Endodermal cell (in vitro differentiated cells): ENCODE data around the gene CDK5RAP2. TPM values are rescaled to one million over a fixed set of nuclear protein-coding genes. Genes with fewer than 3 reads are reported as not detected.

Experiments used
- DNase-seq: peaks from one replicate; pipeline ENCODE4 v3.0.0-alpha.2; 2017
- H3K27ac ChIP-seq: 2 replicates; pipeline ENCODE4 v1.5.1; 2013; ENCODE audit warnings: mild to moderate bottlenecking, low read depth, low read length, moderate library complexity
- H3K27me3 ChIP-seq: 2 replicates; pipeline ENCODE4 v1.6.1; 2013; ENCODE audit warnings: mild to moderate bottlenecking, low read length, moderate library complexity; ENCODE audit not compliant: insufficient read depth, control insufficient read depth, poor library complexity, severe bottlenecking
- H3K36me3 ChIP-seq: 2 replicates; pipeline ENCODE4 v1.7.0; 2013; ENCODE audit warnings: mild to moderate bottlenecking, low read length, moderate library complexity; ENCODE audit not compliant: control insufficient read depth, insufficient read depth
- H3K4me1 ChIP-seq: one replicate; pipeline ENCODE4 v1.7.0; 2013; ENCODE audit warnings: low read length; ENCODE audit not compliant: control insufficient read depth, insufficient read depth
- H3K4me3 ChIP-seq: 2 replicates; pipeline ENCODE4 v1.5.1; 2013; ENCODE audit warnings: mild to moderate bottlenecking, low read length, moderate library complexity
- H3K9ac ChIP-seq: 2 replicates; pipeline ENCODE4 v1.6.1; 2013; ENCODE audit warnings: mild to moderate bottlenecking, low read length, moderate library complexity; ENCODE audit not compliant: poor library complexity, severe bottlenecking; ENCODE audit errors: extremely low read depth
- H3K9me3 ChIP-seq: 2 replicates; pipeline ENCODE4 v1.6.1; 2013; ENCODE audit warnings: mild to moderate bottlenecking, low read length, moderate library complexity; ENCODE audit not compliant: control insufficient read depth
- H3K27ac Mint-ChIP-seq: 2 replicates; pipeline ENCODE4 v1.8.0; 2020; ENCODE audit warnings: mixed read lengths
- H3K27me3 Mint-ChIP-seq: 2 replicates; pipeline ENCODE4 v1.8.0; 2021; ENCODE audit warnings: mild to moderate bottlenecking, mixed read lengths; ENCODE audit not compliant: insufficient read depth
- H3K36me3 Mint-ChIP-seq: 2 replicates; pipeline ENCODE4 v1.8.0; 2020; ENCODE audit warnings: low read depth, mixed read lengths
- H3K4me1 Mint-ChIP-seq: 2 replicates; pipeline ENCODE4 v1.8.0; 2020; ENCODE audit warnings: mixed read lengths
- H3K4me3 Mint-ChIP-seq: 2 replicates; pipeline ENCODE4 v1.8.0; 2020; ENCODE audit warnings: mild to moderate bottlenecking, moderate library complexity, mixed read lengths
- H3K9me3 Mint-ChIP-seq: 2 replicates; pipeline ENCODE4 v1.8.0; 2020; ENCODE audit warnings: mild to moderate bottlenecking, mixed read lengths
- CTCF ChIP-seq: fragments of 200-600 bp; sonication (generic); conservative IDR thresholded peaks from 2 replicates; pipeline ENCODE4 v1.5.0; 2021; ENCODE audit warnings: antibody characterized with exemption, mild to moderate bottlenecking
- WGBS, 2 experiments: methylation state at CpG; one replicate each; pipeline versions ENCODE4 v1.1.5 to v1.1.7; 2013; ENCODE audit warnings: missing lambda C conversion rate in 2 of 2, mixed read lengths in 1 of 2; ENCODE audit not compliant: insufficient coverage in 1 of 2, insufficient read length in 1 of 2; 5-methylcytosine and 5-hydroxymethylcytosine counted together
- total RNA-seq, 2 donors: library from RNA; stranded (reverse); fragmentation: NEBNext Ultra II Directional in 1 of 2; extraction: Animal tissue kit (Norgen Biotek cat#: 25700) in 1 of 2; gene quantifications; 2 replicates in 1 of 2; 3 replicates in 1 of 2; pipeline ENCODE4 v1.2.1, GENCODE V29; 2021

Gene CDK5RAP2
- total RNA-seq, 2 donors from 2014 or later: 68.2 to 92.0 TPM

GRCh38 chr9:120374239-120374638, 205.7 kb downstream of the CDK5RAP2 start:
- no peaks in the 10 kb centered on the region for H3K36me3 Mint-ChIP-seq

GRCh38 chr9:120372040-120372439, 207.9 kb downstream of the CDK5RAP2 start:
- peaks cover 44% of the 10 kb centered on the region for H3K27me3 Mint-ChIP-seq
- no peaks in the 10 kb centered on the region for H3K36me3 Mint-ChIP-seq
- WGBS, 2 experiments: 78 to 83% methylated on average over 1 to 2 of the region's 2 CpGs
- H3K4me3 Mint-ChIP-seq: no peak overlapping the region
- Histone ChIP-seq H3K27ac (no peak overlapping the region), H3K4me1 (no peaks in the 10 kb centered on the region), H3K4me3 (no peak overlapping the region), H3K9ac (no peak overlapping the region), H3K36me3 (no peaks in the 10 kb centered on the region), H3K27me3 (peaks cover 12% of the 10 kb centered on the region), H3K9me3 (no peaks in the 10 kb centered on the region)
- DNase-seq: peak; percentile 29
- H3K9me3 Mint-ChIP-seq: peaks cover 10% of the 10 kb centered on the region
- no peak for TF ChIP-seq CTCF
- H3K4me1 Mint-ChIP-seq: no peaks in the 10 kb centered on the region
- H3K27ac Mint-ChIP-seq: no peak overlapping the region

More at GRCh38 chr9:120374239-120374638, 205.7 kb downstream of the CDK5RAP2 start:
- Histone ChIP-seq H3K9me3 (peaks cover 6% of the 10 kb centered on the region), H3K9ac (no peak overlapping the region), H3K4me1 (no peaks in the 10 kb centered on the region), H3K27ac (no peak overlapping the region), H3K27me3 (peaks cover 12% of the 10 kb centered on the region), H3K4me3 (no peak overlapping the region), H3K36me3 (no peaks in the 10 kb centered on the region)
- no peak overlapping the region for H3K27ac Mint-ChIP-seq
- WGBS, 2 experiments: 83 to 100% methylated on average over 1 of the region's 1 CpG
- H3K4me1 Mint-ChIP-seq: peaks cover 6% of the 10 kb centered on the region
- no peak for TF ChIP-seq CTCF
- DNase-seq: no peak
- H3K9me3 Mint-ChIP-seq: peaks cover 13% of the 10 kb centered on the region
- peaks cover 53% of the 10 kb centered on the region for H3K27me3 Mint-ChIP-seq
- H3K4me3 Mint-ChIP-seq: no peak overlapping the region

- 90 to 96% methylated on average over 2 to 3 of the region's 3 CpGs for WGBS, 2 experiments
- no peaks in the 10 kb centered on the region for H3K9me3 ChIP-seq
These were observed 210.3 kb downstream of the CDK5RAP2 start for GRCh38 chr9:120369608-120370220.

More at GRCh38 chr9:120369608-120370220, 210.3 kb downstream of the CDK5RAP2 start:
- Mint-ChIP-seq H3K27me3 (peaks cover 34% of the 10 kb centered on the region), H3K27ac (no peak overlapping the region), H3K36me3 (no peaks in the 10 kb centered on the region), H3K9me3 (peaks cover 6% of the 10 kb centered on the region), H3K4me3 (no peak overlapping the region), H3K4me1 (no peaks in the 10 kb centered on the region)
- H3K4me1 ChIP-seq: no peaks in the 10 kb centered on the region
- no peak overlapping the region for H3K27ac ChIP-seq
- no peaks in the 10 kb centered on the region for H3K36me3 ChIP-seq
- no peak for DNase-seq
- peaks cover 12% of the 10 kb centered on the region for H3K27me3 ChIP-seq
- TF ChIP-seq CTCF: no peak
- no peak overlapping the region for H3K9ac ChIP-seq
- no peak overlapping the region for H3K4me3 ChIP-seq
